HEK293 (cell line): ENCODE measurements around the gene LRFN2.

Source experiments
- AEBP2 ChIP-seq: fragments of 450-650 bp; formaldehyde crosslinking; IDR thresholded peaks from 2 replicates; pipeline ENCODE4 v1.5.1; 2016; ENCODE audit warnings: missing biosample characterization, missing genetic modification characterization, borderline replicate concordance
- EGR2 ChIP-seq: fragments of 450-650 bp; formaldehyde crosslinking; IDR thresholded peaks from 2 replicates; pipeline ENCODE4 v1.5.1; 2016; ENCODE audit warnings: low read depth, missing biosample characterization, missing genetic modification characterization
- GLIS1 ChIP-seq: fragments of 450-650 bp; formaldehyde crosslinking; IDR thresholded peaks from 2 replicates; pipeline ENCODE4 v1.5.1; 2016; ENCODE audit warnings: missing biosample characterization, missing genetic modification characterization
- KLF9 ChIP-seq: fragments of 450-650 bp; formaldehyde crosslinking; IDR thresholded peaks from 2 replicates; pipeline ENCODE4 v1.5.1; 2016; ENCODE audit warnings: missing biosample characterization, missing genetic modification characterization, low read depth
- TRIM28 ChIP-seq: IDR thresholded peaks from 2 replicates; pipeline ENCODE4 v1.6.1; 2011; ENCODE audit warnings: low read length, control low read depth, borderline replicate concordance
- ZBTB26 ChIP-seq: fragments of 450-650 bp; formaldehyde crosslinking; optimal IDR thresholded peaks from 2 replicates; pipeline ENCODE3; 2016; ENCODE audit warnings: missing biosample characterization, mild to moderate bottlenecking, missing genetic modification characterization
- ZBTB44 ChIP-seq: fragments of 450-650 bp; IDR thresholded peaks from 2 replicates; pipeline ENCODE4 v1.5.1; 2018; ENCODE audit warnings: missing biosample characterization, mild to moderate bottlenecking, missing genetic modification characterization
- ZBTB49 ChIP-seq: fragments of 450-650 bp; formaldehyde crosslinking; IDR thresholded peaks from 2 replicates; pipeline ENCODE4 v1.5.1; 2016; ENCODE audit warnings: missing biosample characterization, missing genetic modification characterization, low read depth
- ZBTB6 ChIP-seq: fragments of 450-650 bp; formaldehyde crosslinking; IDR thresholded peaks from 2 replicates; pipeline ENCODE4 v1.5.1; 2017; ENCODE audit warnings: missing biosample characterization, missing genetic modification characterization
- ZBTB8A ChIP-seq: fragments of 450-650 bp; formaldehyde crosslinking; IDR thresholded peaks from 2 replicates; pipeline ENCODE4 v1.5.1; 2016; ENCODE audit warnings: missing biosample characterization, missing genetic modification characterization
- ZFHX2 ChIP-seq: fragments of 450-650 bp; formaldehyde crosslinking; conservative IDR thresholded peaks from 2 replicates; pipeline ENCODE4 v1.5.1; 2016; ENCODE audit warnings: missing biosample characterization, missing genetic modification characterization
- ZFP37 ChIP-seq: fragments of 450-650 bp; formaldehyde crosslinking; IDR thresholded peaks from 2 replicates; pipeline ENCODE4 v1.5.1; 2016; ENCODE audit warnings: missing biosample characterization, missing genetic modification characterization
- ZNF114 ChIP-seq: fragments of 450-650 bp; formaldehyde crosslinking; IDR thresholded peaks from 2 replicates; pipeline ENCODE4 v1.5.0; 2017; ENCODE audit warnings: missing biosample characterization, missing genetic modification characterization
- ZNF121 ChIP-seq: fragments of 450-650 bp; formaldehyde crosslinking; IDR thresholded peaks from 2 replicates; pipeline ENCODE4 v1.5.1; 2016; ENCODE audit warnings: missing biosample characterization, missing genetic modification characterization
- ZNF239 ChIP-seq: fragments of 450-650 bp; formaldehyde crosslinking; IDR thresholded peaks from 2 replicates; pipeline ENCODE4 v1.5.1; 2016; ENCODE audit warnings: missing biosample characterization, missing genetic modification characterization
- ZNF26 ChIP-seq: fragments of 450-650 bp; formaldehyde crosslinking; IDR thresholded peaks from 2 replicates; pipeline ENCODE4 v1.5.1; 2016; ENCODE audit warnings: missing biosample characterization, missing genetic modification characterization
- ZNF362 ChIP-seq: fragments of 450-650 bp; formaldehyde crosslinking; IDR thresholded peaks from 2 replicates; pipeline ENCODE4 v1.5.1; 2016; ENCODE audit warnings: missing biosample characterization, missing genetic modification characterization
- ZNF394 ChIP-seq: fragments of 450-650 bp; formaldehyde crosslinking; IDR thresholded peaks from 2 replicates; pipeline ENCODE4 v1.5.1; 2016; ENCODE audit warnings: missing biosample characterization, missing genetic modification characterization, mild to moderate bottlenecking, moderate library complexity, borderline replicate concordance
- ZNF473 ChIP-seq: fragments of 450-650 bp; formaldehyde crosslinking; IDR thresholded peaks from 2 replicates; pipeline ENCODE4 v1.5.1; 2017; ENCODE audit warnings: missing biosample characterization, missing genetic modification characterization
- ZNF514 ChIP-seq: fragments of 450-650 bp; formaldehyde crosslinking; IDR thresholded peaks from 2 replicates; pipeline ENCODE4 v1.5.1; 2016; ENCODE audit warnings: missing biosample characterization, missing genetic modification characterization
- ZNF621 ChIP-seq: fragments of 450-650 bp; formaldehyde crosslinking; IDR thresholded peaks from 2 replicates; pipeline ENCODE4 v1.5.1; 2017; ENCODE audit warnings: missing biosample characterization, missing genetic modification characterization
- ZNF76 ChIP-seq: fragments of 450-650 bp; formaldehyde crosslinking; IDR thresholded peaks from 2 replicates; pipeline ENCODE4; 2016; ENCODE audit warnings: low read depth, missing biosample characterization, missing genetic modification characterization, borderline replicate concordance
- ZSCAN4 ChIP-seq: fragments of 450-650 bp; formaldehyde crosslinking; IDR thresholded peaks from 2 replicates; pipeline ENCODE4 v1.5.1; 2017; ENCODE audit warnings: missing biosample characterization, missing genetic modification characterization

The LRFN2 gene

GRCh38 chr6:40349901-40350746, 237.0 kb downstream of the LRFN2 start (continued):
- peak; percentile 8 for TF ChIP-seq ZBTB26 (tag by site-specific recombination)
- no peak for TF ChIP-seq ZNF362 (tag by site-specific recombination)
- TF ChIP-seq ZNF394 = no peak
- TF ChIP-seq ZBTB8A (tag by site-specific recombination) = no peak
- TF ChIP-seq ZNF121 = no peak
- peak; percentile 55; the same call in 1 of the 2 replicates for TF ChIP-seq EGR2 (tag by site-specific recombination)
- no peak for TF ChIP-seq TRIM28
- no peak for TF ChIP-seq ZNF76 (tag by site-specific recombination)
- TF ChIP-seq ZNF239 (tag by site-specific recombination) = 0 out of 2 replicates have a peak, but pooled peaks have one; percentile 8
- 0 out of 2 replicates have a peak, but pooled peaks have one; percentile 21 for TF ChIP-seq KLF9 (tag by site-specific recombination)
- peak; percentile 16; the same call in 1 of the 2 replicates for TF ChIP-seq ZNF473 (tag by site-specific recombination)
- no peak for TF ChIP-seq AEBP2 (tag by site-specific recombination)
- no peak for TF ChIP-seq ZBTB49 (tag by site-specific recombination)
- TF ChIP-seq ZFHX2 (tag by site-specific recombination) = peak; percentile 68; the same call in 1 of the 2 replicates
- TF ChIP-seq ZNF621 (tag by site-specific recombination) = no peak
- peak; percentile 76 for TF ChIP-seq ZSCAN4 (tag by site-specific recombination)
- no peak for TF ChIP-seq ZBTB44 (tag by site-specific recombination)
- no peak for TF ChIP-seq ZFP37 (tag by site-specific recombination)
- TF ChIP-seq GLIS1 (tag by site-specific recombination) = no peak
- TF ChIP-seq ZBTB6 (tag by site-specific recombination) = no peak
- TF ChIP-seq ZNF114 = 0 out of 2 replicates have a peak, but pooled peaks have one; percentile 64
- 0 out of 2 replicates have a peak, but pooled peaks have one; percentile 0 for TF ChIP-seq ZNF514 (tag by site-specific recombination)
- no peak for TF ChIP-seq ZNF26
